GM23248 (cell line): Measurements from ENCODE around the gene CDK14.

Experiments
- EZH2 ChIP-seq: fragments of 200-600 bp; sonication (generic); IDR thresholded peaks from 2 replicates; pipeline ENCODE4 v1.6.1; 2018; ENCODE audit warnings: antibody characterized with exemption, mild to moderate bottlenecking; ENCODE audit not compliant: insufficient read depth, poor library complexity, severe bottlenecking
- EZH2phosphoT487 ChIP-seq: fragments of 200-600 bp; sonication (generic); IDR thresholded peaks from 2 replicates; pipeline ENCODE4 v1.6.1; 2018; ENCODE audit warnings: antibody characterized with exemption, moderate library complexity, mild to moderate bottlenecking, low read depth; ENCODE audit not compliant: insufficient read depth

DNA sequence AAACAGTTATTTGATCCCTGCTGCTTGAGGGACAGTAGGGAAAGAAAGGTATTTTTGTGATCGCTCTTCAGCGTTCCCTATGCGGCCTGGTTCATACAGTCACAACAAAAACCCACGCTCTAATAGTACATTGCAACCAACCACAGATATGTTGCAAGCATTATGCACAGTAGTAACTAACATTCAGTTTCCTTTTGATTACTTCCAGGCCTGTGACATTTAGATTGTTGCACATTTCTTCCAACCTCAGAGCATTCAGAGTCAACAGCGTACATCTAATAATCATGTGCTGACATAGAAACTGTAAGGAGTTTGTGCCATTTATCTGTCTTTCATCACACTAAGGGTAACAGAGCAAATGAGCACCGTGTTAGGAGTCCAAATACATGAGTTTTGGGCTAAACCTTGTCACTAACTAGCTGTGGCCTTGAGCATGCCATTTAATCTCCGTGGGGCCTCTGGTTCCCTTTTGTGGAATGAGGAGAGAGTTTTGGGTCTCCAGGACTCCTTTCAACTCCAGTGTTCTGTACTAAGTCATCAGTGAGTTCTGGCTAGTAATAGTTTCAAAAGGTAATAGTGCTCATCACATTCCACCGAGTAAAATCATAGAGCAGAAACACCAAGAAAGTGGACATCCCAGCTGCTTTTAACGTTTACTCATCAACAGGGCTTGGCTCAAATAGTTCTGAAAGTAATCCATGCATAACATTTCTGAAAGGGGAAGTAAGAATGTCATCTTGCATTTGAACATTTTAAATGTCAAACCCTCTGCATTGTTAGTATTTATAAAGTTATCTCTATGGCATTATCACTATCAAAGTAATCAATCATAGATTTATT, 569.1 kb downstream of the CDK14 start:
- TF ChIP-seq EZH2phosphoT487 (0 out of 2 replicates have a peak, but pooled peaks have one; percentile 58), EZH2 (no peak)
